NCI-H1105 treated with DMSO at 0.1 percent for 48 hours (cell line): ENCODE data around the gene CDS2.
A peak's percentile ranks its signal among the peaks of the same experiment; 100 is the strongest.

Source experiments
- DNase-seq: peaks from one replicate; lab custom pipeline; 2025; lab: John Stamatoyannopoulos, UW

Gene CDS2

GRCh38 chr20:5181958-5182357 lies 55.1 kb downstream of the CDS2 start:
- no peak for DNase-seq

GRCh38 chr20:5182615-5183254 lies 55.9 kb downstream of the CDS2 start:
- DNase-seq, result no peak

GRCh38 chr20:5183731-5184474 lies 57.1 kb downstream of the CDS2 start:
- no peak for DNase-seq

- DNase-seq, result no peak
Measured at GRCh38 chr20:5184684-5185083, 57.9 kb downstream of the CDS2 start.

- DNase-seq, result no peak
Measured at GRCh38 chr20:5187122-5187521, 60.3 kb downstream of the CDS2 start.

- no peak for DNase-seq
Measured at GRCh38 chr20:5188736-5189135, 61.9 kb downstream of the CDS2 start.

GRCh38 chr20:5189917-5190316 lies 63.1 kb downstream of the CDS2 start:
- no peak for DNase-seq

DNA sequence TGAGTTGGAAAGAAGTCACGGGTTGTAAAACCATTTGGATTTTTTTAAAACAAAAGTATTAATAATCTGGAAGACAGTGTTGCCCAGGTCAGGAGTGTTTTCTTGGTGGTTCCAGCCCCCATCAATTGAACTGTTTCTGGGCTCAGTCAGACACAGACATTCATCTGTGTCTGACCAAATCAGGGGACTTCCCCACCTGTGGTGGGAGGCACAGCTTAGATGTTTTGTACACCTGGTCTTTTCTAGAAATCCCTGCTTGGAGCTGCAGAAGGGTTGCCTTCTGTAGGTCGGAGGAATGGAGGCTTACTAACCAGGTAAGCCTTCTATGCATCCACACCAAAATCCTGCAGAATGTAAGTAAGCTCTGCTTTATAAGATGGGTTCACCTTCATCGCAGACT lies 63.6 kb downstream of the CDS2 start:
- DNase-seq, result no peak

DNA sequence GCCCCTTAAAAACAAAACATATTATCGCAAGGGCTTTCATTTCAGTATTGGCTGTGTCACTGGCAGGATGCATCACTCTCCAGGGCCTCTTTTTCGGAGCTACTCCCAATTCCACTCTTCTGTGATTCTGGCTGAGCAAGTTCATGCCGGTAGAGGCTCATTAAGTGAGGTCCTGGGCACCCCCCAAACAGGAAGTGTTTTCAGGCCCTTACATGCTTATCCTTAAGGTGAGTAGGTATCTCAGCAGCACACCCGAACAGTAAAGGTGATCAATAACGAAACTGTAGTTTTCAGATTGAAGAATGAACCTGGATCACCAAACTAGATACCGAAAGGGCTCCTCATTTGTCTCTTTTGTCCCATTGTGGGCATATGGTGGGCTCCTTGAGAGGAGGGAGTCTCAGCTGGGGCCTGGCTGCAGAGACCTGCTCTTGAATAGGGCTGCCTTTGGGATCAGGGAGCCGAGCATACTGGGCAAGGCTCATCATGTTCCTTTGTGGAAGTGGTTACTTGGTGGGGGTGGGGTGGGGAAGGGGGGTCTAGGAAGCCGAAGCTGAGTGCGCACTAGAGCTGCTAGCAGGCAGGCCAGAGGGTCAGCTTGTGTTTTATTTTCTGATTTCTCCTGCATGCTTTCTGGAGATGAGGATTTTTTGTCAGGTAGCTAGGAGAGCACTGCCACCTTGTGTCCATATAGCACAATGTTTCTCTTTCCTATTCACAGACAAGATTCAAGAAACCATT lies 65.2 kb downstream of the CDS2 start:
- DNase-seq, result peak; percentile 75

DNA sequence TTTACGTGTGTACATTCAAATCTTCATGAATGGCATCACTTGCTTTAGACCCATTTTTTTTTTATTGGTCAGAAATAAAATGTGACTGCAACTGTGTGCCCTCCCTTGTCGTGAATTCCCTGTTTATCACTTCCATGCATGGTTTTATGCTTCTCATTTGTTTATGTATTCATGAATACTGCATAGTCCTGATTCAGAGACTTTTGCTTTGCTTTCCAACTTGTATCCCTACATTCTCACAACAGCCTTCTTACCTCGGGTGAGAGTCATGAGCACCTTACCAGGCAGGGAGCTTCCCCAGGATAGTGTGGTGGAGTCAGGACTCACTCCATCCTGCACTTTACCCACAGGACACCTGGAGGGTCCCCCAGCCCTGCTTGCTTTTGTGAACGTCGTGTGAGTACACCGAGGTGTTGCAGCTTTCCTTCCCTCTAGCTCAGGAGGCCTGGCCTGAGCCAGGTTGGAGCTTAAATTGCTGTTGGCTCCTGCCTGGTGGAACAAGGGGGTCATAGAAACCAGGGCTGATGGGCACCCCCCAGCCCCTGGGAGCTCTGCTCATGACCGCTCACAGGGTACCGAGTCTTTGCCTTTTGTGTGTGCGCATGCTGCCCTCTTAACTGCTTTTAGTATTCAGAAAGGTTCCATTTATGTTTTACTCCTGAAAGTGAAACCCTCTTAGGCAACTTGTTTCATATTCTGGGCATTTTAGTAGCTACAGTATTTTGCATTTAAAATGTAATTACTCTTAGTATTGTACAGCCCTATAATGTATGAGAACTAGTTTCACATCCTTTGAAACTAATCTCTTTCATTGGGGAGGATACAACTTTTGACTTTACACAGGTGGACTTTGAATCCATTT lies 66.0 kb downstream of the CDS2 start:
- DNase-seq, result no peak

DNA sequence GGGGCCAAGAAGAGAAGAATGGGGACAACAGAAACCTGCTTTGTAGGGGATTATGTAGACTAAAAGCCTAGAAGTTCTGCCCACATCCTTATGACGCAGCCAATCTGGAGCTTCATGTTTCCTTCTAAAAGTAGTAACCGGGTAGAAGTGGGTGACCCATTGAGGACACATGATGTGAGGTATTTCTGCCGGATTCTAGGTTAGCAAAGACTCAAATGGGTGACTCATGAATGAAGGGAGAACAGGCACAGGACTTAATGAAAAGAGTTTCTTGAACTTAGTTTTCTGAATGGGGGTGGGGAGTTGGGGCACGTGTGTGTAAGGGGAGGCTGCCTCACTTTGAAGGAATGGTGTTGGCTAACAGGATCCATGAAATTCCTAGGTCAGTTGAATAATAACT lies 68.8 kb downstream of the CDS2 start:
- DNase-seq, result no peak

DNA sequence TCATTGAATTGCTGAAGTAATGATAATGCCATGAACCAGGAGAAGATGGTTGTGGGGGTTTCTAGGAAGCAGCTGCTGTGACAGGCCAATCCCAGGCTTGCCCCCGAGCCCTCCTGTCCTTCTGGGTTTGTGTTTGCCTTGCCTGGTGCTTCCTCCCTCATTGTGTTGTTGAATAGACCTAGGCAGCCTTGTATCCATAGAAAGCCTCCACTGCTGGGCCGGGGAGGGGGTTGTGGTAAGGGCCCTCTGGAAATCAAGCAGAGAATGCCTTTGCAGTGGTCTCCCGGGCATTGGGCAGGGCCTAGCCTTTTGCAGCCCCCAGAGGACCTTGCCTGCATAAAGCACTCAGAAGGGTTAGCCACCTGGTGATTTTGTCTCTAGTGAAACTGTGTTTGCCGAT lies 69.3 kb downstream of the CDS2 start:
- no peak for DNase-seq

DNA sequence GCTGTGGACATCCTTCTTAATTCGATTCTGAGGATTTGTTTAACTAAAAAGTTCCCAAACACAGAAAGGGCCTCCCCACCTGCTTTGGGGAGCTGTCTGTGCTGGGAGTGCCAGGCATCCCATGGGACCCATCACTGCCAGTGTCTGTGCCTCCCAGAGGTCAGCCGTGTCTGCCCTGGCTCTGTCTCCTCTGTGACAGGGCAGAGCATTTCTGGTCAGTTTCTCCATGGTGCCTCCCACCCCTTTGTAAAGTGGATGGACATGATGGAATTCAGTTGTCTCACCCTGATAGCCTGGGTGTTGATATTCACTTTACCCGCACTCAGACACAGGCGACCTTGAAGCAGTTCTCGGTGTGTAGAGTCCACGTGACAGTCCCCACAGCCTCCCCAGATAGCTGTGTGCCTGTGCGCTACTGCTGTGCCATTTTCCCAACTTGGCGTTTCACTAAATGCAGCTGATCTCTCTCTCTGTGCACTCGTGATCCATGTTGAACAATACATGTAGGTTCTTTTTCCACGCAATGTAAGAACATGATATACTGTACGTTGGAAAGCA lies 70.5 kb downstream of the CDS2 start:
- no peak for DNase-seq

- no peak for DNase-seq
Measured at GRCh38 chr20:5197847-5198650, 71.2 kb downstream of the CDS2 start.

DNA sequence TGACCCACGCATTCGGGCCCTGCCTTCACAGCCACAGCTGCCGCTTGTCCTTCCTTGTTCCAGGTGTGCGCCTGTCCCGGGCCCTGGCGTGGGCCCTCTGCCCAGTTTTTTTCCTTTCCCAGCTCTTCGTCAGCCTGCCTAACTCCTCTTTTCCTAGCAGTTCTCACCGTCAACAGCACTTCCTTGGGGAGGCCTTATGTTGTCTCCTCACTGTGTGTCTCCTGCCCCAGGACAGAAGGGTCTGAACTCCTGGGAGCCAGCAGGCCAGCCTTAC lies 71.8 kb downstream of the CDS2 start:
- DNase-seq, result no peak

DNA sequence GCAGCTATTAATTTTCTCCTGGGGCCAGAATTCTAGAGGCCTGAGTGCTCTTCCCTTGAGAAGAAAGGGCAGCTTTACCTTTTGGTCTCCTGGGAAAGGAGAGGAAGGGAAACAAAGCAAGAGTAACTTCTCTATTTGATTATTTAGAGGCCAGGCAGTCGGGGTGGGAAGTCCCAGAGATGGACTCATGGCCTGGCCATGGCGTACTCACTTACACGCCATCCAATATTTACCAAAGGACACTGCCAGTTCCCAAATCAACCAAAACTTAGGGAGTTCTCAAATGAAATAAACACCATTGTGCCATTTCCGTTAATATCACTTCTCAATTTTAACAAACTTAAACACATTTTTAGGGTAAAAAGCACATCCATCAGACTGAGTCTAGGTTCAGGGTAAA lies 76.6 kb downstream of the CDS2 start:
- DNase-seq, result no peak

DNA sequence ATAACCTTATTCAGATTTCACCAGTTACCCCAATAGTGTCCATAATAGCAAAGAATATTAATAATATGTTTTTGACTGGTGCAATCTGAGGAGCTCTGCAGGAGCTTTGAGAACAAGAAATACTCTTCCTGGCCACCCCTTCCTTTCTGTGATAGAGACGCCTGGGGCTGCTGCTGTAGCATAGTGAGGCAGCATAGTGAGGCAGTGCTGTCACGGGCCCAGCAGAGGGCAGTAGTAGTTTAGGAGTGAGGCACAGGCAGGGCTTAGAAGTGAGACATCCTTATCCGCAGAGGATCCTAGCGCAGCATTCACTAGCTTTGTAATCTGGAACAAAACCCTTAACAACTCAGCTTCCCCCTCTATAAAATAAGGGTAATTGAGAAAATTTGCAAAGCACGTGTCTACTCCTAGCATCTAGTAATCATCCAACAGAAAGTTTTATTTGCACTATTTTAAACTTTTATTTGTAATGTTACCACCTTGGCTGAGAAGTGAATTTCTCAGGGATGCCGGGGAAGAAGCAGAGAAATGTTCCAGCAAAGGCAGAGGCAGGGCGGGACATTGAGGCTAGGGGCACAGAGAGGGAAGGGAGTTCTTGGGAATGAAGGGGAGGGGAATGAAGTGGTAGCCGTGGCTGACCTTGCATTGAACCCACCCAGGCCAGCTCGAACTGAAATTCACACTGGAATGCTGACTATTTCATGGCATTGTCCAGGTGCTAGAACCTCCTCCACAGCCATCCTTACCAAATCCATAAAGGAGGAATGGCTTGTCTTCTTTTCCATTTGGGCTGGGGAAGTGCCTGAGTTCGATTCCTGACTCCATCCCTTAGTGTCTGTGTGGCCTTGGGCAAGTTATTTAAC lies 78.8 kb downstream of the CDS2 start:
- peak; percentile 64 for DNase-seq

GRCh38 chr20:5207138-5207537 lies 80.3 kb downstream of the CDS2 start:
- DNase-seq, result no peak

DNA sequence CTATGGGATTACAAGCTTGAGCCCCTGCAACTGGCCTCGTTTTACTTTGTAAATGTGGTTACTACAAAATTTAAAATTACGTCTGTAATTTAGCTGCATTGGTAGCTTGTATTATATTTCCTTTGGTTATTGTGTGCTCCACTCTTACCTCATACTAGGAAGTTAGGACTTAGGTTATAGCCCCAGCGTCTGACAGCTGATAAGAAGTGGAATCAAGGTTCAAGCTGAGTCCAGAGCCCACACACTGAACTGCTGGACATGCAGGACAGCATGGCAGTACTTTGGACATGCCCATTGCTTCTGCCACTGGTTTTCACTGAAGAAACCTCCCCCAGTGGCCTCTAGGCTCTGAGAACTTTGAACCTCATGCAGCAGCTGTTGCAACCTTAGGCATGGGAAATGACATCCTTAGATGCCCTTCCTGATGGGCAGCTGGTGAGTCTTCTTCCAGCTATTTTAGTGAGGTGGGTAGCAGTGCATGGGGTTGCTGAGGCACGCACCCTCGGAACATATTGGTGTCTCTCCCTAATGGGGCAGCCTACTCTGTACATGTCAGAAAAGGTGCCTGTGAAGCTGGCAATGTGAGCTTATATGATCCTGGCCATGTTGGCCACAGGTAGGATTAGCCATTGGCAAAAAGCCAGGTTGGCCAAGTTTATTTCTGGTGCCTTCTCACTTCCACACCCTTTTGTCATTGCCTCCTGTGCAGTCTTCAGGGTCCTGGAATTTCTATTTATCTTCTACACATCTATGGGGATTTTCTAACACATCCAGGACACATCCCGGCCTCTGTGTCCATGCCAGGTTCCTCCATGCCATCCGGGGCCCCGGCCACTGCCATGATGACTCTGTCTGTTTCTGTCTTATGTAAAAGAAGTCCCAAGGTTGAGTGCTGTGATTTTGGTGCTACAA lies 85.3 kb downstream of the CDS2 start:
- DNase-seq, result no peak
